NCI-H526 treated with DMSO at 0.1 percent for 48 hours (cell line): ENCODE measurements around the gene ADAMTSL4.
"Not testable (repeated sequence)": the region's sequence is repeated elsewhere in the genome, so short reads cannot be mapped to it uniquely, and the experiment has no call there.

Experiments
- DNase-seq: peaks from one replicate; lab custom pipeline; 2025; lab: John Stamatoyannopoulos, UW

The ADAMTSL4 gene

DNA sequence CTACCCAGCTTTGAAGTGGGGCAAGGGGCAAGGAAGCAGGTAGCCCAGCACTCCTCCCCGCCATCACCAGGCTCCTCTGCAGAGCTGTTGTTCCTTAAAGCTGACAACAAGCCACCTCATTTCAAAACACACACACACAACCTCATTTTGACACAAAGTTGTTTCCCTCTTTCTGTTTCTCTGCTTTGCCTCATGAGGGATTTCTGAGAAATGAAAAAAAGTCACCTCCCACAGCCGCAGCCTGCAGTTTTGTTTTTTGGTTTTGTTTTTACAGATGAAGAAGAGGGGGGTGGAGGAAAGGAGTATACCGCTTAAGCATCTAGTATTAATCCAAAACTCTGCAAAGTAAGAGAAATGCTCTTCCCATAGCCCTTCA lies 18.1 kb downstream of the ADAMTSL4 start:
- DNase-seq, result no peak

DNA sequence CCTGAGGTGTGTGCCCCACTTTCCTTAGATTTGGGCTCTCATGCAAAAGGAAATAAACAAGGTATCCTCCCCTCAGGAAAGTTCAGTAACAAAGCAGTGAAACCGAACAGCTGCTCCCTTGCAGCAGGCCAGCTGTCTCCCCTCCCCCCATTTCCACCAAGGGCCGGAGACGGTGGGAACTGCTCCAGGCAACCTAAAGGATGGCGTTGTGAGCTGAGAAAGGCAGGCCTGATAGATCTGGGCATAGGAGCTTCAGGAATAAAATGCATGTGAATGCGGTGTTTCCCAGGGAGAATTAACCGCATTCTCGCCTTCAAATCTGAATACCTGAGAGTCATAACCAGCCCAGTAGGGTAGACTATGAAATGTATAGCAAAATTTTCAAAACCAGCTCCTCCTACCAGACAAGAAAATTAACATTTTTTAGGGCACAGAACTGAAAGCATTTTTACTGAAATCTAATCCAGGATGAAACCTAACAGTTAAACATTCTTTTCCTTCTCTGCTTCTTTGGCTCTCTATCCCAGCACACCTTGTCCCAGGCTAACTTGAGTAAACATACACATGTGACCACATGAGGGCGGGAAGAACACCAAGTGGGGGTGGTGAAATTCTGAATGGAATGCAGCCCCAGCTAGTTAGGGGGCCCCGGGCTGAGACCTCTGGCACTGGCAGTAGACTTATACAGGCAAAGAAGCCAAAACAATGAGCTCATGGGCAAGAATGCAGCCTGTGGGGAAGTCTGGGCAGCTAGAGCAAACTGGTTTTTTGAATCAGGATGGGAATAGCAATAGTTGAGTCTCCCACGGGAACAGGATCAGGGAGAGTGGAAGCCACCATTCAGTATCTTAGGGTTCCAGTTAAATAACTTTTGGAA lies 18.7 kb downstream of the ADAMTSL4 start:
- DNase-seq, result peak; percentile 69

GRCh38 chr1:150568594-150568966 lies 19.4 kb downstream of the ADAMTSL4 start:
- DNase-seq, result no peak

GRCh38 chr1:150572918-150573647 lies 23.9 kb downstream of the ADAMTSL4 start:
- DNase-seq, result peak; percentile 55

DNA sequence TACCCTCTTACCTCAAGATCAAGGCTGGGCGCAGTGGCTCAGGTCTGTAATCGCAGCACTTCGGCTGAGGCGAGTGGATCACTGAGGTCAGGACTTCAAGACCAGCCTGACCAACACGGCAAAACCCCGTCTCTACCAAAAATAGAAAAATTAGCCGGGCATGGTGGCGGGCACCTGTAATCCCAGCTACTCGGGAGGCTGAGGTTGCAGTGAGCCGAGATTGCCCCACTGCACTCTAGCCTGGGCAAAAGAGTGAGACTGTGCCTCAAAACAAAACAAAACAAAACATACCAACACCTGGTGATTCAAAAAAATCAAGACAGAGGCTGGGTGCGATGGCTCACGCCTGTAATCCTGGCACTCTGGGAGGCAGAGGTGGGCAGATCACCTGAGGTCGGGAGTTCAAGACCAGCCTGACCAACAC lies 24.5 kb downstream of the ADAMTSL4 start:
- DNase-seq, result not testable (repeated sequence)

- peak; percentile 28 for DNase-seq
These were observed 25.3 kb downstream of the ADAMTSL4 start for GRCh38 chr1:150574260-150575071.

GRCh38 chr1:150575072-150575489 lies 25.9 kb downstream of the ADAMTSL4 start:
- DNase-seq, result no peak

DNA sequence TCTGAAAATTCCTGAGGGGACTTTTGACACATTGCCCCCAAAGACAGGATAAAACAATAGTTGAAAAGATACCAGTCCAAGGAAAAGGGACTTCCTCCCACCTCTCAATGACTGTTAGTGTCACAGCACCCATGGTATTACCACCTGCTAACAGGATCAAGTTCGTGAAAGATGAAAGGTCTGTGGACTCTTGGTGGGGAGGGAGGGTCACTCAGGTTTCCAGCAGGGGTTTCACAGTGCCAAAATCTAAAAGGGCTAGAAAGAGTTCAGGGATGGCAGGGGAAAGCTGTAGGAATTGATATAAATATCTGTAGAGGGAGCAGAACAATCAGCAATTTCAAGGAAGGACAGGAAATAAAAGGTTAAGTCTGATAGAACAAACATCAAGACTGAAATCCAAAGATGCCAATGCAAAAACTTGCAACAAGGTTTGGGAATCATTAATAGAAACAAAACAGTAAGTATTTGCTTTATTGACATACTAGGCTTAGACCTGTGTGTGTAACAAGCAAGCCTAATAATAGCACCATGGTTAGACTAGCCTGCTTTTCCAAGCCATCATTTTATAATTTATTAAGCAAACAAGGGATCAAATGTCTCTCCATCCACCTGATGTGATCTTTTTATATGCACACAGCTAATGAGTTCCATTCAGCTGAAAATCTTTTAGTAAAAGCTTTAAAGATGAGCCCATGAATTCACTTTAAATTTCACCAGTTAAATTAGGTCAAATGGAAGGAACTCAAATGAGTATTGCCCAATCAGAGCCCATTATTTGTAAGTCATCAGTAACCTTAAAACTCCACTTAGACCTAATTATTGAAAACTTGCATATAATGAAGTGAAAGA lies 26.5 kb downstream of the ADAMTSL4 start:
- peak; percentile 66 for DNase-seq

DNA sequence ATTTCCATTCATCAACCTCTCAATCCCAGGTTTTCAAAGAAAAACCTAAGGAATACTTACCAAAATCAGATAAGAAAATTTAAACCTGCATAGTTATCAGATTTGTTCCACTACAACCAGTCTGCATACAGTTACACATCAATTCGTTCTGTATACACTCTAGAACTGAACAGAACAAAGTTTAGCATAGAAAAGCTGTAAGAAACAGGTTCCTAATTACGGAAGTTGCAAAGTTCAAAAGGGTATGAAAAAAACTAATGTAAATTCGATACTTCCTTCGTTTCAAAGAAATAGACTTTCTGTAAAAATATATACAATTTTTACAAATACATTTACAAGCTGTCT lies 27.1 kb downstream of the ADAMTSL4 start:
- DNase-seq, result no peak

DNA sequence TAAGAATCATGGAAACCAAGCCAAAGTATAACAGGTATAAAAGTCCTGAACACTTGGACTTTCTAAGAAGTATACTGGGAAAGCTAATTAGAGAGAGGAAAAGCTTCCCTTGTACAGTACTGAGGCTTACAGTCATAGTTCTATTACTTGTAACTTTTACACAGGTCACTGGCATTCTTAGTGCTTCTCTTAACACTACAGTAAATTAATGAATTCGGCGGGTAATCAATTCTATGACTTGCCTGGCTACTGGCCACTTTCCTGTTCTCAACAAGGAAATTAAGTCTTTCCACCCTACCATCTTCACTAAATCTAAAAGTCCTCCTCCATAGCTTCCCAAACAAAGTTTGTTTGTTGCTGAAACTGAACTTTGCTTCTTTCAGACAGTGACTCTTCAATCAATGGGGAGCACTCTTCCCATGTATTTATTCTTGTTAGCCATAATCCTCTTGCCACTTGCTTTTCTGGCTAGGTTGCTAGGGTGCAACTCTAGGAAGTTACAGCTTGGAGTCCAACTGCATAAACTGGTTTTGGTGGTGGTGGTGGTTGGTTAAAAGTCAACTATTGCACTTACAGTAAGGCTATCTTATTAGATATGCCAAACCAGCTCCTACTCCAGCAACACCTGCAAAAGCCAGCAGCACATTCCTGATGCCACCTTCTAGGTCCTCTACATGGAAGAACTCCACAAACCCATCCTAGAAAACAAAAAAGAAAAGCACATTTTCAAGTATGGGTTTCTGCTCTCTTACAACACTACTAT lies 27.8 kb downstream of the ADAMTSL4 start:
- no peak for DNase-seq

DNA sequence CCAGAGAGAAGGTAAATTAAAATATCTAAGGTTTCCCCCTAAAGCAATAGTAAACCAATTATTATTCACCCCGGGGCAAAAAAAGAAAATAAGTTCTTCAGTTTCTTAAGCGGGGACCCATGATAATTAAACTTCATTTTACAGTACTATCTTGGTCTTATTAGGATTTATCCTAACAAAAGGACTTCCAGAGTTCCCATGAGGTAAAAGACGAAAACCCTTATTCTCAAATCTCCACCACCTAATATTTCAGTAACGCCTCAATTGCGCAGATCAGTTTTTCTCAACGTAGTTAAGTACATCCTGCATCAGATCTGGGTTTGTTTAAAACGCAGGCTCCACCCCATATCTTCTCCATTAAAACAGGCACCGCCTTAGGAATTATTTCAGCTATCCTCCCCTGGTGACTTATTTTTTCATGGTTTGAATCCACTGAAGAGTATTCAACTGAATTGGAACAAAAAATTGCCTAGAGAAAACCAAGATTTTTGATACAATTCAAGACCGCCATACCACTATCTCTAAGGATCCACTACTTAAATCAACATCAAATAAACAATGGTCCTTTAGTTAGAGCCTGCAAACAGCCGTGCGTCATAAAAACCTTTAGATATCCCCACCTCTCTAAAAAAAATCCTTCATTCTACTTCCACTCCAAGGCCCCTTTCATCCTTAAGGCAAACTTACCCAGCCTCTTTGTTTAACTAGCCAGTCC lies 28.5 kb downstream of the ADAMTSL4 start:
- peak; percentile 72 for DNase-seq

DNA sequence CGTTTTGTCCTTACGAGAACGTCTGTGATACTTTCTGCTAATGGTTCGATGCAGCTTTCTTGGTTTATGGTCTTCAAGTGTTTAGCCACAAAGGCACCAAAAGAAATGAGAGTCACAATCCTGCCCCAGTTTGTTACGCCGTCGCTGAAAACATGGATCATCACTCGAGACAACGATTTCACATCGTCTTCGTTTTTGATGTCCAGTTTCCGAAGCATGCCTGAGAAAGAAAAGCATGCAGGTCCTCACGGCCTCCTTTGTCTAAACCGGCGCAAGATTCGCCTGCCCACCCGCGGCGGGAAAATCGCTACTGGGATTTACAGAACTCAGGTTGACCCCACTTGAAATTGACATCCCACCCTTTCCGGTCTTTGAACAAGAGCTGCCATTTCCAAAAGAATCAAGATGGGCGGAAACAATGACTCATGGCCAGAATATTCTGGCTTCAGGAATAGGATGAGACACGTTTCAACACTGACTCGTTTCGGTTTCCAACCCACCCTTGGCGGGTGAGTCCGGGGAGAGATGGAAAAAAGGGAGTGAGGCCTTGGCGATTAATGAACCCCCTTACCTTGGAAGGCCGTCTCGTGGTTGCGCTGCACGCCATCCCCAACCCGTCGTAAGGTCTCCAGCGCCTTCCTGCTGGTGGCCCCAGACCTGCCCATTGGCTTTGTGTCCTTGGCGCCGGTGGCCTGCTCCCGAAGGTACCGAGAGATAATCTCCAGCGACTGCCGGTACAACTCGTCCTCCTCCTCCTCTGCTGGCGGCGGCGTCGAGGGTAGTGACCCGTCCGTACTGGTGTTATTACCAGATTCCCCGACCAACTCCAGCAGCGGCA lies 29.3 kb downstream of the ADAMTSL4 start:
- peak; percentile 72 for DNase-seq

GRCh38 chr1:150579110-150579944 lies 30.1 kb downstream of the ADAMTSL4 start, which contains the start of gene MCL1:
Gene MCL1 (minus strand): TSS chr1:150579610. CDS start chr1:150579530, 80 bp downstream.
- DNase-seq, result peak; percentile 99

DNA sequence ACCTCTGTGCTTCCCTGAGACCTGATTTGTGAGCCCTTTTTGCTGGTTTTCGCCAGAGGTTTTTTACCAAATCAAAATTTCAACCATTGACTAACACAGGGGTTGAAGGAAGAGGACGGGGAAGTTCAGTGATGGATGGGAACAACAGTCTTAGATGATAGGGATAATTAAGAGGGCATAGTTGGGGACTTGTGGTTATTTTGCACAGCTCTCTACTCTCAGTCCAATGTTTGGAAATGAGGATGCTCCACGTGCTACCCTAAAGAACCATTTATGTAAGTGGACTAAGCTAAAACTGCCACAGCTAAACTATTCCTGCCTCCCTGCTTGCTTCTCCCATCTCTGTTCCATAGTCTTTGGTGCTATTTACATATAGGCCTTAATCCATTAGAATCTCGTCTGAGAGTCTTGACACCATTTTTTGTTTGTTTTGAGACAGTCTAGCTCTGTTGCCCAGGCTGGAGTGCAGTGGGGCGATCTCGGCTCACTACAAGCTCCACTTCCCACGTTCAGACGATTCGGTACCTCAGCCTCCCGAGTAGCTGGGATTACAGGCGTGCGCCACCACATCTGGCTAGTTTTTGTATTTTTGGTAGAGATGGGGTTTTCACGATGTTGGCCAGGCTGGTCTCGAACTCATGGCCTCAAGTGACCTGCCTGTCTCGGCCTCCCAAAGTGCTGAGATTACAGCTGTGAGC lies 30.9 kb downstream of the ADAMTSL4 start:
- DNase-seq, result no peak

DNA sequence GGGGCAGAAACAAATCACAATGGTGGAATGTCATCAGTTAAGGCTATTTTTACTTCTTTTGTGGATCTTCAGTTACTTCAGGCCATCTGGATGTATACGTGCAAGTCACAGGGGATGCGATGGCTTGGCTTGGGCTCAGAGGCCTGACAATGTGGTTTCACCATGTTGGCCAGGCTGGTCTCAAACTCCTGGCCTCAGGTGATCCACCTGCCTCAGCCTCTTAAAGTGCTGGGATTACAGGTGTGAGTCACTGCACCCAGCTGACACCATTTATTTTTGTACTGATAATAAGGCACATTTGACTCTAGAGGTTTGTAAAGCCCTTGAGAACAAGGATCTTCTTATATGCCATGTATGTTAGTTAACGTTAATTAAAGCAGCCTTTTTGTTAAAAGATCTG lies 31.8 kb downstream of the ADAMTSL4 start:
- not testable (repeated sequence) for DNase-seq

DNA sequence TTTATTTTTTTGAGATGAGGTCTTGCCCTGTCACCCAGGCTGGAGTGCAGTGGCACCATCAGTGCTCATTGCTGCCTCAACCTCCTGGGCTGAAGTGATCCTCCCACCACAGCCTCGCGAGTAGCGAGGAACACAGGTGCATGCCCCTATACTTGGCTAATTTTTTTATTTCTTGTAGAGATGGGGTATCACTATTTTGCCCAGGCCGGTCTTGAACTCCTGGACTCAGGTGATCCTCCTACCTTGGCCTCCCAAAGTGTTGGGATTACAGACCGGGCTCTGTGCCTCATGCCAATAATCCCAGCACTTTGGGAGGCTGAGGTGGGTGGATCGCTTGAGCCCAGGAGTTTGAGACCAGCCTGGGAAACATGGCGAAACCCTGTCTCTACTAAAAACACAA lies 32.2 kb downstream of the ADAMTSL4 start:
- DNase-seq, result not testable (repeated sequence)

DNA sequence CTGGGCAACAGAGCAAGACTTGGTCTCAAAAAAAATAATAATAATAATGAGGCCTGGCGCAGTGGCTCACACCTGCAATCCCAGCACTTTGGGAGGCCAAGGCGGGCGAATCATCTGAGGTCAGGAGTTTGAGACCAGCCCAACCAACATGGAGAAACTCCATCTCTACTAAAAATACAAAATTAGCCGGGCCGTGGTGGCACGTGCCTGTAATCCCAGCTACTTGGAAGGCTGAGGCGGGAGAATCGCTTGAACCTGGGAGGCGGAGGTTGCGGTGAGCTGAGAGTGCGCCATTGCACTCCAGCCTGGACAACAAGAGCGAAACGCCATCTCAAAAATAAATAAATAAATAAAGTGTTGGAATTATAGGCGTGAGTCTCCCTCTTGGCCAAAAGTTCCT lies 32.8 kb downstream of the ADAMTSL4 start:
- DNase-seq, result not testable (repeated sequence)

GRCh38 chr1:150582371-150582770 lies 33.2 kb downstream of the ADAMTSL4 start:
- no peak for DNase-seq
